HCT116 (cell line): Measurements from ENCODE around the gene YIF1B.

Experiments used
- EZH2 ChIP-seq: fragments of 200-600 bp; sonication (generic); IDR thresholded peaks from 2 replicates; pipeline ENCODE4 v1.6.1; 2017; ENCODE audit warnings: antibody characterized with exemption, mixed run types
- SRF ChIP-seq: IDR thresholded peaks from 2 replicates; pipeline ENCODE4 v1.6.1; 2012; ENCODE audit warnings: low read depth
- ZNF274 ChIP-seq: fragments of 200-500 bp; sonication (Bioruptor generic); IDR thresholded peaks from 2 replicates; pipeline ENCODE4 v1.6.1; 2014; ENCODE audit warnings: mild to moderate bottlenecking, low read depth, low read length, inconsistent platforms
- TF ChIP-seq, protein P1 (sequence below), 3 experiments: fragments of 200-600 bp in 1 of 3; sonication (generic) in 1 of 3; IDR thresholded peaks in 2 of 3; conservative IDR thresholded peaks in 1 of 3; 2 replicates each; pipeline ENCODE4 v1.5.1; 2012 to 2017; ENCODE audit warnings: low read depth in 2 of 3, low read length in 2 of 3, antibody characterized with exemption in 1 of 3, borderline replicate concordance in 1 of 3, control low read depth in 1 of 3, mild to moderate bottlenecking in 1 of 3, mixed read lengths in 1 of 3, mixed run types in 1 of 3, moderate library complexity in 1 of 3; ENCODE audit not compliant: insufficient read depth in 1 of 3
- TF ChIP-seq, protein P2 (sequence below): IDR thresholded peaks from 2 replicates; pipeline ENCODE4 v1.6.1; 2012

DNA sequence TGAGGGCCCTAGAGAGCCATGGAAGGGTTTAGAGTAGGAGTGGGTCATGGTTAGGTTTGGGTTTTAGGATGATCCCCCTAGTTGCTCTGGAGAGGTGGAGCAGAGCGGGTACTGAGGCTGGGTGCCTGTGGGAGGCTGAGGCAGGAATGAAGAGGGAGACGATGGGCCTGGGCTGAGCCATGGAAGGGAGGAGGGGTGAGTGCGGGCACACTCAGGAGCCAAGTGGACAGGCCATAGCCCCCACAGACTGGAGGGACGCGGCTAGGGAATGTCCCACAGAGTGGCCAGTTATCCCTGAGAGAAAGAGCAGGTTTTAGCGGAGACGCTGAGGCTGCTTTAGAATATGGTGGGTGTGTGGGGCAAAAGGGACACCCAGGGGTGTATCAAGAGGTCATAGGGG, 13.9 kb upstream of the YIF1B start:
- TF ChIP-seq EZH2 = no peak
- TF ChIP-seq, protein P1, sequence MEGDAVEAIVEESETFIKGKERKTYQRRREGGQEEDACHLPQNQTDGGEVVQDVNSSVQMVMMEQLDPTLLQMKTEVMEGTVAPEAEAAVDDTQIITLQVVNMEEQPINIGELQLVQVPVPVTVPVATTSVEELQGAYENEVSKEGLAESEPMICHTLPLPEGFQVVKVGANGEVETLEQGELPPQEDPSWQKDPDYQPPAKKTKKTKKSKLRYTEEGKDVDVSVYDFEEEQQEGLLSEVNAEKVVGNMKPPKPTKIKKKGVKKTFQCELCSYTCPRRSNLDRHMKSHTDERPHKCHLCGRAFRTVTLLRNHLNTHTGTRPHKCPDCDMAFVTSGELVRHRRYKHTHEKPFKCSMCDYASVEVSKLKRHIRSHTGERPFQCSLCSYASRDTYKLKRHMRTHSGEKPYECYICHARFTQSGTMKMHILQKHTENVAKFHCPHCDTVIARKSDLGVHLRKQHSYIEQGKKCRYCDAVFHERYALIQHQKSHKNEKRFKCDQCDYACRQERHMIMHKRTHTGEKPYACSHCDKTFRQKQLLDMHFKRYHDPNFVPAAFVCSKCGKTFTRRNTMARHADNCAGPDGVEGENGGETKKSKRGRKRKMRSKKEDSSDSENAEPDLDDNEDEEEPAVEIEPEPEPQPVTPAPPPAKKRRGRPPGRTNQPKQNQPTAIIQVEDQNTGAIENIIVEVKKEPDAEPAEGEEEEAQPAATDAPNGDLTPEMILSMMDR (IDR thresholded peaks at IDR 0.05 in 2 of 3, conservative IDR thresholded peaks at IDR 0.05 in 1 of 3; ENCODE audit: borderline replicate concordance in 1 of 3, insufficient read depth in 1 of 3, low read depth in 2 of 3, low read length in 2 of 3) = no peak
- no peak for TF ChIP-seq ZNF274
- TF ChIP-seq SRF = no peak
- TF ChIP-seq, protein P2, sequence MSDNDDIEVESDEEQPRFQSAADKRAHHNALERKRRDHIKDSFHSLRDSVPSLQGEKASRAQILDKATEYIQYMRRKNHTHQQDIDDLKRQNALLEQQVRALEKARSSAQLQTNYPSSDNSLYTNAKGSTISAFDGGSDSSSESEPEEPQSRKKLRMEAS = no peak
